KMS-11 (cell line): Measurements from ENCODE around the gene GARRE1.
"Not testable (repeated sequence)": the region's sequence is repeated elsewhere in the genome, so short reads cannot be mapped to it uniquely, and the experiment has no call there.

Experiments used
- H2AFZ ChIP-seq: fragments of 200-600 bp; sonication (generic); 2 replicates; pipeline ENCODE4 v1.6.1; 2016; ENCODE audit warnings: antibody characterized with exemption, mixed run types, low read depth
- H3K27ac ChIP-seq: fragments of 200-600 bp; sonication (generic); 2 replicates; pipeline ENCODE4 v1.6.1; 2016; ENCODE audit warnings: mild to moderate bottlenecking, mixed run types
- H3K27me3 ChIP-seq: fragments of 200-600 bp; sonication (generic); 2 replicates; pipeline ENCODE4 v1.6.1; 2017; ENCODE audit warnings: mild to moderate bottlenecking, low read depth, mixed run types, moderate library complexity; ENCODE audit not compliant: insufficient read depth
- H3K36me3 ChIP-seq: fragments of 200-600 bp; sonication (generic); 2 replicates; pipeline ENCODE4 v1.6.1; 2017; ENCODE audit warnings: mild to moderate bottlenecking, mixed run types; ENCODE audit not compliant: insufficient read depth
- H3K4me1 ChIP-seq: fragments of 200-600 bp; sonication (generic); 2 replicates; pipeline ENCODE4 v1.6.1; 2016; ENCODE audit warnings: mild to moderate bottlenecking, low read depth, mixed run types; ENCODE audit not compliant: poor library complexity, severe bottlenecking
- H3K4me2 ChIP-seq: fragments of 200-600 bp; sonication (generic); 2 replicates; pipeline ENCODE4 v1.7.0; 2016; ENCODE audit warnings: mild to moderate bottlenecking, mixed run types
- H3K4me3 ChIP-seq: fragments of 200-600 bp; sonication (generic); IDR thresholded peaks from 2 replicates; pipeline ENCODE4 v1.6.1; 2017; ENCODE audit warnings: low read depth, low read length, mixed read lengths; ENCODE audit not compliant: insufficient read depth
- H3K79me2 ChIP-seq: fragments of 200-600 bp; sonication (generic); 2 replicates; pipeline ENCODE4 v1.6.1; 2016; ENCODE audit warnings: low read depth, mixed run types; ENCODE audit not compliant: insufficient read depth
- H3K9ac ChIP-seq: fragments of 200-600 bp; sonication (generic); 2 replicates; pipeline ENCODE4 v1.6.1; 2016; ENCODE audit warnings: mild to moderate bottlenecking, mixed run types
- H4K20me1 ChIP-seq: fragments of 200-600 bp; sonication (generic); 2 replicates; pipeline ENCODE4 v1.6.1; 2016; ENCODE audit warnings: mild to moderate bottlenecking, mixed run types; ENCODE audit not compliant: insufficient read depth
- CTCF ChIP-seq: fragments of 200-600 bp; sonication (generic); conservative IDR thresholded peaks from 2 replicates; pipeline ENCODE4 v1.6.1; 2017; ENCODE audit warnings: low read depth, mild to moderate bottlenecking, antibody characterized with exemption, low read length, moderate library complexity, mixed read lengths

Gene GARRE1

GRCh38 chr19:34254046-34254697, at the start of gene GARRE1:
TSS of gene GARRE1 (plus strand) at chr19:34254554. CDS start at chr19:34300474, 45,920 bp downstream.
- Histone ChIP-seq H3K79me2 (no peaks in the 10 kb centered on the region), H3K4me1 (peaks cover 4% of the 10 kb centered on the region), H4K20me1 (no peaks in the 10 kb centered on the region), H3K4me2 (peak within 1 kb of the TSS; percentile 56), H3K4me3 (no peak within 1 kb of the TSS), H3K36me3 (no peaks in the 10 kb centered on the region), H3K27ac (no peak within 1 kb of the TSS), H3K27me3 (no peaks in the 10 kb centered on the region), H2AFZ (peak within 1 kb of the TSS; percentile 83), H3K9ac (peak within 1 kb of the TSS; percentile 44; the same call in 1 of the 2 replicates)
- TF ChIP-seq CTCF = no peak

GRCh38 chr19:34205324-34205723, 49.0 kb upstream of the GARRE1 start:
- not testable (repeated sequence) for H2AFZ ChIP-seq, H3K27me3 ChIP-seq
- peaks cover 12% of the 10 kb centered on the region; the same call in 1 of the 2 replicates for H3K36me3 ChIP-seq

GRCh38 chr19:34208291-34208884, 46.0 kb upstream of the GARRE1 start:
- H2AFZ ChIP-seq = no peak overlapping the region
- H3K9ac ChIP-seq = no peak overlapping the region
- H3K4me3 ChIP-seq = no peak overlapping the region
- H3K4me2 ChIP-seq = no peak overlapping the region
- H3K27me3 ChIP-seq = no peaks in the 10 kb centered on the region
- peaks cover 5% of the 10 kb centered on the region for H4K20me1 ChIP-seq
- no peak overlapping the region for H3K27ac ChIP-seq
- H3K4me1 ChIP-seq = peaks cover 4% of the 10 kb centered on the region
- H3K79me2 ChIP-seq = no peaks in the 10 kb centered on the region
- TF ChIP-seq CTCF = no peak
- peaks cover 12% of the 10 kb centered on the region; the same call in 1 of the 2 replicates for H3K36me3 ChIP-seq

More at GRCh38 chr19:34205324-34205723, 49.0 kb upstream of the GARRE1 start:
- not testable (repeated sequence) for H3K4me3 ChIP-seq, H3K4me1 ChIP-seq, H3K4me2 ChIP-seq, H3K27ac ChIP-seq, H3K79me2 ChIP-seq, H4K20me1 ChIP-seq, H3K9ac ChIP-seq

GRCh38 chr19:34209726-34210125, 44.6 kb upstream of the GARRE1 start:
- Histone ChIP-seq H4K20me1 (peaks cover 5% of the 10 kb centered on the region), H3K27ac (peak overlapping the region; percentile 13; the same call in 1 of the 2 replicates), H3K27me3 (no peaks in the 10 kb centered on the region), H3K4me1 (peaks cover 4% of the 10 kb centered on the region), H3K36me3 (peaks cover 12% of the 10 kb centered on the region; the same call in 1 of the 2 replicates), H2AFZ (no peak overlapping the region), H3K4me3 (no peak overlapping the region), H3K9ac (no peak overlapping the region), H3K4me2 (no peak overlapping the region), H3K79me2 (0 out of 2 replicates have a peak, but pooled peaks cover 4% of the 10 kb centered on the region)
- no peak for TF ChIP-seq CTCF

GRCh38 chr19:34213283-34213682, 41.1 kb upstream of the GARRE1 start:
- Histone ChIP-seq H3K9ac (no peak overlapping the region), H3K27me3 (no peaks in the 10 kb centered on the region), H3K36me3 (peaks cover 12% of the 10 kb centered on the region; the same call in 1 of the 2 replicates), H3K4me1 (peaks cover 24% of the 10 kb centered on the region), H3K79me2 (peaks cover 11% of the 10 kb centered on the region; the same call in 1 of the 2 replicates), H3K4me3 (no peak overlapping the region), H2AFZ (no peak overlapping the region), H3K4me2 (no peak overlapping the region), H3K27ac (no peak overlapping the region), H4K20me1 (peaks cover 5% of the 10 kb centered on the region)
- TF ChIP-seq CTCF = no peak
